ENCODE results near the gene CMTR1.

CMTR1 gene

DNA sequence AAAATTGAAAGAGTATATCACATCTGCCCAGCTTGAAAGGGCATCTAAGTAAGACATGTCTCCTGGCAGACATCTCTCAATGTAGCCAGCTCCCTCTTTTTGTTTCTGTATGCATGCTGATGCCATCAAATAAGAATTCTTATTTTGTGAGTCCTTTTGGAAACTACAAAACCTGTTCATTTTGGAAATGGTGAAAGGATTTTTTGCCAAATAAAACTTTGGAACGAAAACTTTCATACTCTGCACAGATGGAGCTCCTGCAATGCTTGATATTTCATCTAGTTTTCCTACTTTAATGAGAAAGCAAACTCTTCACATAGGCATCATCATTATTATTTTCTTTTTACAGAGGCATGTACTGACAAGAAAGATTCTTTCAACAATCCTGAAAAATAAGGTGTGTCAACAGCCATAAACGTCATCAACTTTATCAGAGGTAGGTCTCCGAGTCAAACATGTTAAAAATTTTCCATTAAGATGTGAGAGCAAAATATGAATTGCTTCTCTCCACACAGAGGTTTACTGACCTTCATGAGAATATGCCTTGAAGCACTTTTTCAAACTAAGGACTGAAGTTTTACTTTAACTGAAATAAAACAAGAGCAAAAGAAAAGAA, 26.2 kb upstream of the CMTR1 start:
- TF ChIP-seq Cebpa-rat (IDR thresholded peaks at IDR 0.05), result no peak
- Histone ChIP-seq H3K9me3 (no peaks in the 10 kb centered on the region), H3K4me2 (no peak overlapping the region), H4K20me1 (no peaks in the 10 kb centered on the region), H3K36me3 (no peaks in the 10 kb centered on the region), H3K9ac (no peak overlapping the region), H3K27me3 (no peaks in the 10 kb centered on the region), H3K4me3 (no peak overlapping the region), H3K4me1 (no peaks in the 10 kb centered on the region), H3K27ac (no peak overlapping the region)

DNA sequence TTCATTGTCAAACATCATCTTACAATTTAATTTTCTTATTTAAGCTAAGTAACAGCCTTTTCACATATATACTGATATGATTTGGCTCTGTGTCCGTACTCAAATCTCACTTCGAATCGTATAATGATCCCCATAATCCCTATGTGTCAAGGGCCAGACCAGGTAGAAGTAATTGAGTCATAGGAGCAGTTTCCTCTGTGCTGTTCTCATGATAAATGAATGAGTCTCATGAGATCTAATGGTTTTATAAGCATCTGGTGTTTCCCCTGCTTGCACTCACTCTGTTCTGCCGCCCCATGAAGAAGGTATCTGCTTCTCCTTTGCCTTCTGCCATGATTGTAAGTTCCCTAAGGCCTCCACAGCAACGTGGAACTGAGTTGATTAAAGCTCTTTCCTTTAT, 25.1 kb upstream of the CMTR1 start:
- no peaks in the 10 kb centered on the region for H3K9me3 ChIP-seq
- no peaks in the 10 kb centered on the region for H3K4me1 ChIP-seq
- H3K4me3 ChIP-seq, result no peak overlapping the region
- no peaks in the 10 kb centered on the region for H3K27me3 ChIP-seq
- H3K9ac ChIP-seq, result no peak overlapping the region
- H3K27ac ChIP-seq, result no peak overlapping the region
- no peak for TF ChIP-seq Cebpa-rat (IDR thresholded peaks at IDR 0.05)
- H3K36me3 ChIP-seq, result no peaks in the 10 kb centered on the region
- H3K4me2 ChIP-seq, result no peak overlapping the region
- H4K20me1 ChIP-seq, result no peaks in the 10 kb centered on the region

DNA sequence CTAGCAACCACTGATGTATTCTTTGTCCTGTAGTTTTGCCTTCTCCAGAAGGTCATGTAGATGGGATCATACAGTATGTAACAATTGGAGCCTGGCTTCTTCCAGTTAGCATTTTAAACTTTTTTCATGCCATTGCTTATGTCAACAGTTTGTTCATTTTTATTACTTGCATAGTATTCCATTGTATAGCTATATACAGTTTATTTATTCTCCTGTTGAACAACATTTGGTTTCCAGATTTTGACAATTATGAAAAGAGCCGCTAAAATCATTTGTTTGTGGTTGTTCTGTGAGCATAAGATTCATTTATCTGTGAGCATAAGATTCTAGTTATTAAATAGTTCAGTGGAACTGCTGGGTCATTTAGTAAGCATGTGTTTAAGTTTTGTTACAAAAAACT, 23.5 kb upstream of the CMTR1 start:
- Histone ChIP-seq H4K20me1 (no peaks in the 10 kb centered on the region), H3K9me3 (no peaks in the 10 kb centered on the region), H3K36me3 (no peaks in the 10 kb centered on the region), H3K9ac (no peak overlapping the region), H3K27ac (no peak overlapping the region), H3K4me3 (no peak overlapping the region), H3K4me1 (no peaks in the 10 kb centered on the region), H3K4me2 (no peak overlapping the region), H3K27me3 (no peaks in the 10 kb centered on the region)
- no peak for TF ChIP-seq Cebpa-rat (IDR thresholded peaks at IDR 0.05)

- H3K27ac ChIP-seq, result no peak overlapping the region
- H3K4me2 ChIP-seq, result no peak overlapping the region
- TF ChIP-seq Cebpa-rat (IDR thresholded peaks at IDR 0.05), result no peak
- H3K4me3 ChIP-seq, result no peak overlapping the region
- no peaks in the 10 kb centered on the region for H3K36me3 ChIP-seq
- H3K9me3 ChIP-seq, result no peaks in the 10 kb centered on the region
- no peaks in the 10 kb centered on the region for H4K20me1 ChIP-seq
- H3K9ac ChIP-seq, result no peak overlapping the region
- no peaks in the 10 kb centered on the region for H3K27me3 ChIP-seq
- H3K4me1 ChIP-seq, result no peaks in the 10 kb centered on the region
These were observed 15.6 kb upstream of the CMTR1 start for GRCh38 chr6:37417393-37417792.

DNA sequence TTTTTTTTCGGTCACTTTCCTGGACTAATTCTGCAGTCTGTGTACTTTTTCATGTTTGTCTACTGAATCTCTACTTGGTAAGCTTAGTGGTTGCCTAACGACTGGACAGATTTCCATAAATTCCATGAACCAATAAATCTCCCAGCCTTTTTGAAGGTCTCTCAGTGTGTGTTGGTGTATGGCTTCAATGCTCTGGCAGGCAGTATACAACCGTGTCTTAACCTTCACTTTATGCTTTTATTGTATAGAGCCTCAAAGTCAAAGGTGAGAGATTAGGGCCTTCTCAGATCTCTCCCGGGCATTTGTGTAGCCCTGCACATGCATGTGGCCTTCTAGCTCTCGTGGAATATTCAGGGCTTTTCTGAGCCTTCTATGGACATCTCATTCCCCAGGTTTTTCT, 14.3 kb upstream of the CMTR1 start:
- Histone ChIP-seq H3K4me3 (no peak overlapping the region), H3K4me2 (no peak overlapping the region), H3K27me3 (no peaks in the 10 kb centered on the region), H3K9me3 (no peaks in the 10 kb centered on the region), H3K36me3 (no peaks in the 10 kb centered on the region), H3K9ac (no peak overlapping the region), H4K20me1 (no peaks in the 10 kb centered on the region), H3K27ac (no peak overlapping the region), H3K4me1 (no peaks in the 10 kb centered on the region)
- TF ChIP-seq Cebpa-rat (IDR thresholded peaks at IDR 0.05), result no peak

DNA sequence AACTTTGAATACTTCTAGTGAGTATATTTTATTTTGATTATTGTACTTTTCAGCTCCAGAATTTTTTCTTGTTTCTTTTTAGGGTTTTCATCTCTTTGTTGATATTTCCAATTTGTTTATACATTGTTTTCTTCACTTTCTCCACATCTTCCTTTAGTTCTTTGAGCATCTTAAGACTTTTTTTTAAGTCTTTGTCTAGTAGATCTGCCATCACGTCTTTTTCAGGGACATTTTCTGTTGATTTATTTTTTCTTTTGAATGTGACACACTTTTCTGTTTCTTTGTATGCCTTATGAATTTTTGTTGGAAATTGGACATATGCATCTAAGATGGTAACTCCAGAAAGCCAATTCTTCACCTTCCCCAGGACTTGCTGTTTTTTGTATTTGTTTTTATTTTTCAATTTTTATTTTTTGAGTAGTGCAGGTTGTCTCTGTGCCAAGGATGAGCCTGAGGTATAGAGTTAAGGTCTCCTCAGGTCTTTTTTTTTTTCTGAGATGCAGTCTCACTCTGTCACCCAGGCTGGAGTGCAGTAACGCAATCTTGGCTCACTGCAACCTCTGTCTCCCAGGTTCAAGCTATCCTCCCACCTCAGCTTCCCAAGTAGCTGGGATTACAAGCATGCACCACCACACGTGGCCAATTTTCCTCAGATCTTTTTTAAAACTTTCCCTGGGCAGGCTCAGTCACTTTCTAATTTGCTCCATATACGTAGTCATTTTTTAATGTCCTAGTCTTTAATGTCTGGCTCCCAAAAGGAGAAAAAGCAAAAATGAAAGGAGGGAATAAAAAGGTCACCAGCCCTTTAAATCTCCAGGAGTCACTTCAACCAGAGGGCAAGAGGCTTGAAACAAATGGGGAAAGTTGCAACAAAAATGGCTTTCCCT, 6.7 kb upstream of the CMTR1 start:
- Histone ChIP-seq H3K27ac (no peak overlapping the region), H3K4me1 (peaks cover 5% of the 10 kb centered on the region; the same call in 1 of the 2 replicates), H3K4me2 (no peak overlapping the region), H3K9ac (no peak overlapping the region), H3K36me3 (no peaks in the 10 kb centered on the region), H4K20me1 (no peaks in the 10 kb centered on the region), H3K9me3 (0 out of 2 replicates have a peak, but pooled peaks cover 4% of the 10 kb centered on the region), H3K4me3 (no peak overlapping the region), H3K27me3 (no peaks in the 10 kb centered on the region)
- TF ChIP-seq Cebpa-rat (IDR thresholded peaks at IDR 0.05), result no peak

GRCh38 chr6:37426945-37427510, 6.0 kb upstream of the CMTR1 start:
- TF ChIP-seq Cebpa-rat (IDR thresholded peaks at IDR 0.05), result no peak
- Histone ChIP-seq H3K27ac (no peak overlapping the region), H3K27me3 (no peaks in the 10 kb centered on the region), H3K9me3 (0 out of 2 replicates have a peak, but pooled peaks cover 4% of the 10 kb centered on the region), H3K36me3 (no peaks in the 10 kb centered on the region), H3K4me3 (no peak overlapping the region), H3K4me1 (peaks cover 5% of the 10 kb centered on the region; the same call in 1 of the 2 replicates), H3K9ac (no peak overlapping the region), H3K4me2 (no peak overlapping the region), H4K20me1 (no peaks in the 10 kb centered on the region)

DNA sequence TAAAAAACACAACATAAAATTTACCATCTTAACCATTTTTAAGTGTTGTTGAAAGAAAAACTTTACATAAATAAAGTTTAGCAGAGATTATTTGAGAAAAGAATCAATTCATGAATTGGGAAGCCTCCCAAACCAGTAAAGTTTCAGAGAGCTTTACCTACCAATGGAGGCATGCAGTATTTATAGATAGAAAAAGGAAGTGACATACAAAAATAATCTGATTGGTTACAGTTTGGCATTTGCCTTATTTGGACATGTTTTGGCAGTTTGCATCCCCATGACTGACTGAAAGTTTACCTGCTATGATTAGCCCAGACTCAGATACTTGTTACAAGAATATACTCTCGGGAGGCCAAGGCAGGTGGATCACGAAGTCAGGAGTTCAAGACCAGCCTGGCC, 3.7 kb upstream of the CMTR1 start:
- Histone ChIP-seq H3K4me3 (no peak overlapping the region), H3K4me1 (peaks cover 16% of the 10 kb centered on the region), H4K20me1 (no peaks in the 10 kb centered on the region; the same call in 1 of the 2 replicates), H3K36me3 (no peaks in the 10 kb centered on the region), H3K27me3 (no peaks in the 10 kb centered on the region), H3K9me3 (0 out of 2 replicates have a peak, but pooled peaks cover 4% of the 10 kb centered on the region), H3K4me2 (no peak overlapping the region), H3K27ac (no peak overlapping the region), H3K9ac (no peak overlapping the region)
- TF ChIP-seq Cebpa-rat (IDR thresholded peaks at IDR 0.05), result no peak

DNA sequence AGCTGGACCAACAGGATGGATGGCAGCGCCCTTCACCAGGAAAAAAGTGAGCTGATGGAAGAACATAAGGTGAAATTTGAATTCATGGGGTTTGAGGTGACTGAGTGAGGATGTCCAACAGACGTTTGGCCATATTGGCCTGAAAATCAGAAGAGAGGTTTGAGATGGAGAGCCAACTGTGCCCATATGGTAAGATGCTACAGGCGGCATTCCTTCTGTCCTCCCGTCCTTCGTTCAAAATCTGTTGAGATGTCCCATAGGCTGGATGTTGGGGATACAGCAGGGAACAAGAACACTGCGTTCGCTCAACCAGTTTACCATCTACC, 468 bp upstream of the CMTR1 start:
- no peak for TF ChIP-seq Cebpa-rat (IDR thresholded peaks at IDR 0.05)
- Histone ChIP-seq H3K4me2 (peak overlapping the region; percentile 91), H3K4me1 (peaks cover 25% of the 10 kb centered on the region), H3K27ac (peak overlapping the region; percentile 86), H3K36me3 (peaks cover 23% of the 10 kb centered on the region), H3K4me3 (peak overlapping the region; percentile 93), H3K9me3 (0 out of 2 replicates have a peak, but pooled peaks cover 4% of the 10 kb centered on the region), H3K9ac (peak overlapping the region; percentile 90), H4K20me1 (peaks cover 7% of the 10 kb centered on the region; the same call in 1 of the 2 replicates), H3K27me3 (no peaks in the 10 kb centered on the region)
